SU-DHL-6 (cell line): ENCODE results near the gene SRI.

Experiments used
- EZH2phosphoT487 ChIP-seq: fragments of 200-600 bp; sonication (generic), shearing (Covaris generic); conservative IDR thresholded peaks from 2 replicates; pipeline ENCODE4 v1.6.1; 2018; ENCODE audit warnings: mild to moderate bottlenecking, antibody characterized with exemption, low read length, moderate library complexity, mixed read lengths
- TF ChIP-seq, protein P1 (sequence below): fragments of 200-600 bp; sonication (generic); IDR thresholded peaks from one replicate; pipeline ENCODE4 v1.5.1; 2017; ENCODE audit warnings: antibody characterized with exemption, mild to moderate bottlenecking, low read length, moderate library complexity; ENCODE audit not compliant: insufficient read depth, poor library complexity, severe bottlenecking

GRCh38 chr7:88212918-88213317 is 6.9 kb downstream of the SRI start:
- TF ChIP-seq, protein P1, sequence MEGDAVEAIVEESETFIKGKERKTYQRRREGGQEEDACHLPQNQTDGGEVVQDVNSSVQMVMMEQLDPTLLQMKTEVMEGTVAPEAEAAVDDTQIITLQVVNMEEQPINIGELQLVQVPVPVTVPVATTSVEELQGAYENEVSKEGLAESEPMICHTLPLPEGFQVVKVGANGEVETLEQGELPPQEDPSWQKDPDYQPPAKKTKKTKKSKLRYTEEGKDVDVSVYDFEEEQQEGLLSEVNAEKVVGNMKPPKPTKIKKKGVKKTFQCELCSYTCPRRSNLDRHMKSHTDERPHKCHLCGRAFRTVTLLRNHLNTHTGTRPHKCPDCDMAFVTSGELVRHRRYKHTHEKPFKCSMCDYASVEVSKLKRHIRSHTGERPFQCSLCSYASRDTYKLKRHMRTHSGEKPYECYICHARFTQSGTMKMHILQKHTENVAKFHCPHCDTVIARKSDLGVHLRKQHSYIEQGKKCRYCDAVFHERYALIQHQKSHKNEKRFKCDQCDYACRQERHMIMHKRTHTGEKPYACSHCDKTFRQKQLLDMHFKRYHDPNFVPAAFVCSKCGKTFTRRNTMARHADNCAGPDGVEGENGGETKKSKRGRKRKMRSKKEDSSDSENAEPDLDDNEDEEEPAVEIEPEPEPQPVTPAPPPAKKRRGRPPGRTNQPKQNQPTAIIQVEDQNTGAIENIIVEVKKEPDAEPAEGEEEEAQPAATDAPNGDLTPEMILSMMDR: no peak
- TF ChIP-seq EZH2phosphoT487: no peak
